Neural progenitor cell (in vitro differentiated cells): ENCODE data around the gene CELA2B.

Source experiments
- EZH2 ChIP-seq: fragments of 200-600 bp; sonication (generic); IDR thresholded peaks from 2 replicates; pipeline ENCODE4 v1.6.1; 2017; ENCODE audit warnings: antibody characterized with exemption, mild to moderate bottlenecking, moderate library complexity
- EZH2phosphoT487 ChIP-seq: fragments of 200-600 bp; sonication (generic); IDR thresholded peaks from 2 replicates; pipeline ENCODE4 v1.6.1; 2017; ENCODE audit warnings: antibody characterized with exemption
- TF ChIP-seq, protein P1 (sequence below): fragments of 200-600 bp; sonication (generic); IDR thresholded peaks from 2 replicates; pipeline ENCODE4 v1.5.1; 2017; ENCODE audit warnings: antibody characterized with exemption, mild to moderate bottlenecking

DNA sequence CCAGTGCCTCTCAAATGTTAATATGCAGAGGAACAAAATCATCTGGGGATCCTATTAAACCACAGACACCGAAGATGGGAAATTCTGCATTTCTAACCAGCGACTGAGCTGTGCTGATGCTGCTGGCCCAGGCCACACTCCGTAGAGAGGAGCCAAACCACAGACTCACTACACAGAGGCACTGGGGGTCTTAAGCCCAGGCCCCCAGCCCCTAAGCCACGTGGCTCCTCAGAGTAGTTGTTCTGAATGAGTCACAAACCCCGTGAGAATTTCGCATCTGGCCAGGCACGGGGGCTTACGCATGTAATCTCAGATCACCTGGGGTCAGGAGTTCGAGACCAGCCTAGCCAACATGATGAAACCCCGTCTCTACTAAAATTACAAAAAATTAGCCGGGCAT, 22.2 kb upstream of the CELA2B start:
- TF ChIP-seq, protein P1, sequence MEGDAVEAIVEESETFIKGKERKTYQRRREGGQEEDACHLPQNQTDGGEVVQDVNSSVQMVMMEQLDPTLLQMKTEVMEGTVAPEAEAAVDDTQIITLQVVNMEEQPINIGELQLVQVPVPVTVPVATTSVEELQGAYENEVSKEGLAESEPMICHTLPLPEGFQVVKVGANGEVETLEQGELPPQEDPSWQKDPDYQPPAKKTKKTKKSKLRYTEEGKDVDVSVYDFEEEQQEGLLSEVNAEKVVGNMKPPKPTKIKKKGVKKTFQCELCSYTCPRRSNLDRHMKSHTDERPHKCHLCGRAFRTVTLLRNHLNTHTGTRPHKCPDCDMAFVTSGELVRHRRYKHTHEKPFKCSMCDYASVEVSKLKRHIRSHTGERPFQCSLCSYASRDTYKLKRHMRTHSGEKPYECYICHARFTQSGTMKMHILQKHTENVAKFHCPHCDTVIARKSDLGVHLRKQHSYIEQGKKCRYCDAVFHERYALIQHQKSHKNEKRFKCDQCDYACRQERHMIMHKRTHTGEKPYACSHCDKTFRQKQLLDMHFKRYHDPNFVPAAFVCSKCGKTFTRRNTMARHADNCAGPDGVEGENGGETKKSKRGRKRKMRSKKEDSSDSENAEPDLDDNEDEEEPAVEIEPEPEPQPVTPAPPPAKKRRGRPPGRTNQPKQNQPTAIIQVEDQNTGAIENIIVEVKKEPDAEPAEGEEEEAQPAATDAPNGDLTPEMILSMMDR, result no peak
- TF ChIP-seq EZH2 (no peak), EZH2phosphoT487 (no peak)
